ENCODE data around the gene MCTP1.

The MCTP1 gene

GRCh38 chr5:94658272-94658671 lies 626.6 kb downstream of the MCTP1 start:
- no peaks in the 10 kb centered on the region for H4K20me1 ChIP-seq (ENCODE audit: insufficient read depth, low read length)
- no peak overlapping the region for H2AFZ ChIP-seq (ENCODE audit: low read length)
- peaks cover 12% of the 10 kb centered on the region for H3K79me2 ChIP-seq (ENCODE audit: low read length)
- H3F3A ChIP-seq (ENCODE audit: insufficient read depth, low read length): no peaks in the 10 kb centered on the region
- H3K36me3 ChIP-seq (replicated peaks; ENCODE audit: insufficient read depth, low read length): no peaks in the 10 kb centered on the region
- H3K9ac ChIP-seq (ENCODE audit: low read length): no peak overlapping the region
- H3K4me3 ChIP-seq (ENCODE audit: low read length): no peak overlapping the region
- H3K27me3 ChIP-seq (replicated peaks; ENCODE audit: insufficient read depth, low read length): no peaks in the 10 kb centered on the region
- no peaks in the 10 kb centered on the region for H3K9me2 ChIP-seq (replicated peaks; ENCODE audit: insufficient read depth, low read length)
- no peak overlapping the region for H3K27ac ChIP-seq (ENCODE audit: low read length)
- H3K4me1 ChIP-seq (ENCODE audit: low read length): no peaks in the 10 kb centered on the region
- H3K9me3 ChIP-seq (replicated peaks; ENCODE audit: insufficient read depth, low read length): no peaks in the 10 kb centered on the region
- H3K4me2 ChIP-seq (ENCODE audit: low read depth, low read length): no peak overlapping the region
- TF ChIP-seq CTCF (IDR thresholded peaks at IDR 0.05; ENCODE audit: low read length): no peak
- no peak for TF ChIP-seq EZH2phosphoT487 (IDR thresholded peaks at IDR 0.05; ENCODE audit: low read length)
- TF ChIP-seq EZH2 (optimal IDR thresholded peaks at IDR 0.05; ENCODE audit: low read depth, low read length): no peak
- no peak for DNase-seq

All from MM.1S (cell line).